ENCODE data around the gene MCL1.

Gene MCL1

DNA sequence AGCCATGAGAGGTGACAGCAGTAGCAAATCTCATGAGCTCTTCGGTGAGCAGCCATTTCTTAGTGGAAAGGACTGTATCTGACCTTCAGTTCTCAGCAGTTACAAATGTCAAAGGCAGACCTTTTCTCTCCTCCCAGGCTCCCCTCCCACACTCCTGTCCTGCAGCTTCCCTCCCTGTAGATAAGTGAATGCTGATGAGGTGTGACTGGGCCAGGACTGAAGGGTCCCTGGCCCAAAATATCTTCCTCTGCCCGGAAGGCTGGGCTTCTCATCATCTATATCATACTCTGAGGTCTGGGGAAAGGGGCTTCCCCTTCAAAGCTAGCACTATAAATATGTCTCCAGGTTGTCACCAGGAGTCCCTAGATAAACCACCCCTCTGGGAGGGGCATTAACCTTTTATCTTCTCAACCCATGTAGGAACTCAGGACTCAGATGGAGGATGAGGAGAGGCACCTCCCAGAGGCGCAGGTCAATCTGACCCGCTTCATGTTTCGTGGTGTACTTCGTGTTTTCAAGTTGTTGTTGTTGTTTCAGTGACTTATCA lies 33.9 kb downstream of the MCL1 start:
- Histone ChIP-seq H3K4me1 (ENCODE audit: control insufficient read depth, insufficient read depth, low read length) (peaks cover 2% of the 10 kb centered on the region; the same call in 1 of the 2 replicates), H3K4me3 (ENCODE audit: low read depth, low read length) (no peak overlapping the region), H3K36me3 (ENCODE audit: control insufficient read depth, insufficient read depth, low read length) (no peaks in the 10 kb centered on the region), H3K27ac (ENCODE audit: low read depth, low read length) (no peak overlapping the region), H3K9ac (ENCODE audit: low read depth, low read length) (no peak overlapping the region), H3K27me3 (ENCODE audit: control insufficient read depth, insufficient read depth, low read length) (peaks cover 15% of the 10 kb centered on the region), H3K9me3 (ENCODE audit: control insufficient read depth, insufficient read depth, low read length) (no peaks in the 10 kb centered on the region)

DNA sequence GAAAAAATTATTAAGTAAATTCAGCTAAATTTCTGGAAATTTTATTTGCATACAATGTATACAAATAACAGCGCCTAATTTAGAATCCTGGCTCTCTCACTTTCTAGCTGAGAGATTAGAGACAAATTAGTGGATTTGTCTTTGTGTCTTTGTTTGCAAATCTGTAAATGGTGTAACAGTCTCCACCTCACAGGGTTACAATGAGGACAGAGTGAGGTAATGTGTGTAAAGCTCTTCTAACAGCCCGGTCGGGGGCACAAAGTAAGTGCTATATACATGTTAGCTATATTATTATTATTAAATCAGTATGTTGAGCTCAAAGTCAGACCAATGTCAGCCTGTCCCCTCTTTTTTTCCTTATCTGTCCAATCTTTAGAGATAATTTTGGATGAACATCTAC lies 35.2 kb downstream of the MCL1 start:
- no peak overlapping the region for H3K4me3 ChIP-seq (ENCODE audit: low read depth, low read length)
- no peak overlapping the region for H3K27ac ChIP-seq (ENCODE audit: low read depth, low read length)
- H3K4me1 ChIP-seq (ENCODE audit: control insufficient read depth, insufficient read depth, low read length), result peaks cover 2% of the 10 kb centered on the region; the same call in 1 of the 2 replicates
- H3K27me3 ChIP-seq (ENCODE audit: control insufficient read depth, insufficient read depth, low read length), result peaks cover 7% of the 10 kb centered on the region
- no peaks in the 10 kb centered on the region for H3K36me3 ChIP-seq (ENCODE audit: control insufficient read depth, insufficient read depth, low read length)
- H3K9me3 ChIP-seq (ENCODE audit: control insufficient read depth, insufficient read depth, low read length), result no peaks in the 10 kb centered on the region
- H3K9ac ChIP-seq (ENCODE audit: low read depth, low read length), result no peak overlapping the region

DNA sequence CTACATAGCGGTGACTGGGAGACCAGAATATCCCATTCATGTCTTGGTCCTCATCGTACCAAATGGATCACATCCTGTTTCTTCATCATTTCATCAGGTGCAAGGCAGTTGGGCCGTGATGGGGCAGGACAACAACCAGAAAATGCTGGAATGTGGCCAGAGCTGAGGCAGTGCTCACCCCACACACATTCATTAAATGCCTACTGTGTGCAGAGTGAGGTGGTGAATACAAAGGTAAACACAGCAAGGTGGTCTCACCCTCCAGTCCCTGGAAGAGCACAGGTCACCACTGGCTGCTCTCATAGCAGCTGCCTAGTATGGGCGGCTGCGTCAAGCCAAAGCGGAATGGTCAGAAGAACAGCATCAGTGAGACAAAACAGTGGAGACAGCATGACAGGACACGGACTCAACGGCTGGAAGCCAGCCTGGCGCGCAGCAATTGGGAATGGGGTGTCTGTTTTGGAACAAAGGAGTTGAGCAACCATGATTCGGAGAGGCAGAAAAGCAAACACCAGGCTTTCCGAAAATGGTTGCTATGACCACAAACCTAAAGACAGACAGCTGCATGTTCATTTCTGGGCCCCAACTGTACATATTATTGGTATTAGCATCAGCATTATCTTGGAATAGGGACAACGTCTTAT lies 35.8 kb downstream of the MCL1 start:
- H3K4me3 ChIP-seq (ENCODE audit: low read depth, low read length), result no peak overlapping the region
- H3K27ac ChIP-seq (ENCODE audit: low read depth, low read length), result no peak overlapping the region
- H3K27me3 ChIP-seq (ENCODE audit: control insufficient read depth, insufficient read depth, low read length), result peaks cover 4% of the 10 kb centered on the region
- H3K9me3 ChIP-seq (ENCODE audit: control insufficient read depth, insufficient read depth, low read length), result no peaks in the 10 kb centered on the region
- no peaks in the 10 kb centered on the region for H3K36me3 ChIP-seq (ENCODE audit: control insufficient read depth, insufficient read depth, low read length)
- peaks cover 2% of the 10 kb centered on the region; the same call in 1 of the 2 replicates for H3K4me1 ChIP-seq (ENCODE audit: control insufficient read depth, insufficient read depth, low read length)
- H3K9ac ChIP-seq (ENCODE audit: low read depth, low read length), result no peak overlapping the region

DNA sequence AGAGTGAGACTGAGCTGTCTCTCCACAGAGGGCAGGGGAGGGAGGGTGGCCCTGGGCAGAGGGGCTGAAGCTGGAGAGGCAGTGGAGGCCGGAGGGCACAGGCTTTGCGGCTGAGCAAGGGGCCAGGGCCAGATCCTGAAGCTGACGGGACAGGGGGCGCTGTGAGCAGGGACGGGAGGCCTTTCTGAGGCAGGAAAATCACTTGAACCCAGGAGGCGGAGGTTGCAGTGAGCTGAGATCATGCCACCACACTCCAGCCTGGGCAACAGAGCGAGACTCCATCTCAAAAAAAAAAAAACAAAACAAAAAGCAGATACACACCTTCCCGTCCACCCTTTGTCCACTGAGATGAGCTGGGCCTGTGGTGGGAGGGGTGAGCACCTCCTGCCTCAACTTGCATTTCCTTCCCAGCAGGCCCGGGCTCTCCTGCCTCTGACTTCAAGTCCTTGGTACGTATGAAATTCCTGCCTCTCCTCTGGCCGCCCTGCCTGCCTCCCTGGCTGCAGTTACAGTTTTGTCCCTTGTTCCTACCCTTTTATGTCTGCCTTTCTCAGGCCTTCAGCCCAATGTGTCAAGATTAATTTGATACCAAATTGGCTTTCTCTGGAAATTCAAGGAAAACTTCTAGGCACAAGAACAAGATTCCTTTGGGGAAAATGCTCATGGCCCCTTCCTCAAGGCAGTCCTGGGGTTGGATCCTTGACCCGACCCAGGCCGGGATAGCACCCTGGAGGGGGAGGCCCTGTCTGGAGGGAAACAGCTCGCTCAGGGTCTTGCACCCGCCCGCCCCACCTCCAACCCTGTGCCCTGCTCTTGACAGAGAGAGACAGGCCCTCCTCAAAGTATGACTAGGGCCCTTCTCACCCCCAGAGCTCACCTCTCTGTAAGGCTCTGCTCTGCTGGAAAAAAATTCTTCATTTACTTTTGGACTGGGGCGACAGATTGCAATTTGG lies 41.4 kb downstream of the MCL1 start:
- peak overlapping the region; percentile 89 for H3K27ac ChIP-seq (ENCODE audit: low read depth, low read length)
- no peaks in the 10 kb centered on the region for H3K27me3 ChIP-seq (ENCODE audit: control insufficient read depth, insufficient read depth, low read length)
- H3K4me1 ChIP-seq (ENCODE audit: control insufficient read depth, insufficient read depth, low read length), result peaks cover 10% of the 10 kb centered on the region; the same call in 1 of the 2 replicates
- H3K9ac ChIP-seq (ENCODE audit: low read depth, low read length), result no peak overlapping the region
- no peak overlapping the region for H3K4me3 ChIP-seq (ENCODE audit: low read depth, low read length)
- no peaks in the 10 kb centered on the region for H3K9me3 ChIP-seq (ENCODE audit: control insufficient read depth, insufficient read depth, low read length)
- H3K36me3 ChIP-seq (ENCODE audit: control insufficient read depth, insufficient read depth, low read length), result no peaks in the 10 kb centered on the region

DNA sequence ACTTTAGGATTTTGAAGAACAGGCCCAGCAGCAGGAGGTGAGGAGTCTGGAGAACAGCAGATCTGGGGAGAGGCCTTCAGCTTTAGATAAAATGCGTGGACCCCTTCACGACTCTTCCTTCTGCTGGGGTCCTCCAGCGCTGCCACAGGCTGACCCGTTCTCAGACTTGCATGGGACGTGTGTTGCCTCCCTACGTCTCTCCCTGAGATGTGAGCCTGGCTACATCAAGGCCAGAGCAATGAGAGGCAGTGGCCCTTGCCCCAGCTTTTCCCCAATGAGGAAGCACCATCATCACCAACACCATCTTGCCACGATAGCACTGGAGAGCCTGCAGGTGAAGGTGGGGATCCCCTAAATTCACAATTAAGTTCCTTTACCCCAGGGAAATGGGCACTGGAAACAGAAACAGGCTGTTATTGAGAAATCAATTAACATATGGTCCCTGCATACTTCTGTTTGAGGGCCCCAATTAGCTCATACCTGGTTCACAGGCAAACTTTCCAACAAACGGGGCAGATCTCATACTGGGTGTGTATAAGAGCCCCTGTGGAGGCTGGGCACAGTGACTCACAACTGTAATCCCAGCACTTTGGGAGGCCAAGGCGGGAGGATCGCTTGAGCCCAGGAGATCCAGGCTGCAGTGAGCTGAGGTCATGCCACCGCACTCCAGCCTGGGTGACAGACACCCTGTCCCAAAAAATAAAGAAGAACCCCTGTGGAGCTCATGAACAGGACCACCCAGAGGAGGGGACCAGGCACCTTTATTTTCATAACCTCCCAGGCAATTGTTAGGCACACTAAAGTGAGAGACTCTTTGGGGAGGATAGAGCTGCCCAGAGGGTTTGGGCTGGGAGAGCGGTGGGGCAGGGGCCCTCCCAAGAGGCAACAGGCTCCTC lies 42.3 kb downstream of the MCL1 start:
- H3K27ac ChIP-seq (ENCODE audit: low read depth, low read length), result peak overlapping the region; percentile 46
- H3K36me3 ChIP-seq (ENCODE audit: control insufficient read depth, insufficient read depth, low read length), result no peaks in the 10 kb centered on the region
- H3K4me1 ChIP-seq (ENCODE audit: control insufficient read depth, insufficient read depth, low read length), result peaks cover 10% of the 10 kb centered on the region; the same call in 1 of the 2 replicates
- no peaks in the 10 kb centered on the region for H3K9me3 ChIP-seq (ENCODE audit: control insufficient read depth, insufficient read depth, low read length)
- H3K9ac ChIP-seq (ENCODE audit: low read depth, low read length), result no peak overlapping the region
- no peak overlapping the region for H3K4me3 ChIP-seq (ENCODE audit: low read depth, low read length)
- no peaks in the 10 kb centered on the region for H3K27me3 ChIP-seq (ENCODE audit: control insufficient read depth, insufficient read depth, low read length)

DNA sequence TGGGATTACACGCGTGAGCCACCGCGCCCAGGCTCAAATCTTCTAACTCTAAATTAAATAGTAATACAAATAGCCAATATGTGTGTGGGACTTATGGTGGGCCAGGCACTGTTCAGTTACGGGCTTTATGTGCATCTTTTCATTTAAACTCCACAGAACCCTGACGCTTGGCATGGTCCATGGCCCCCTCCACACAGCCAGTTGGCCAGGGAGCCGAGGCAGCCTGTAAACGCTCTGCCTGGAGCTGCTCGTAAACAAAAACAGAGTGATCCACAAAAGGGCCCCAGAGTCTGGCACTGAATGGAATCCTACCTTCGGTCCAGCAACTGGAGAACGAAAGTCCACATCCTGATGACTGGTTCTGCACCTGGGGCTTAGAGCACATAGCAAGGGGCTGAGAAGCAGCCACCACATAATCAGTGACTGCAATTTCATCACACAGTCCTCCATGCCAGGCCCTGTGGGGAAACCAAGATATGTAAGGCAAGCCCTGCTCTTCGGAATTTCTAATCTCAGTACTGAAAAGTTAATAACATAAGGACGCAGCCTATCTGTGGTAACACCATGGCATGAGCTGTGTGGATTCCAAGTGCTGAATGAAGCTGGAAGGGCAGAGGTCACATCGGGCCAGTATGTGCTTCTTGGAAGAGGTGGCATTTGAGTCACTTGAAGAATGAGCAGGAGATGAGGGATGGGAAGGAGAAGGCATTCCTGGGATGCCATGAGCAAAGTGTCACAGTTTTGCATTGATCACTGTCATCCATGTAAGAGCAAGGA lies 43.7 kb downstream of the MCL1 start:
- H3K4me1 ChIP-seq (ENCODE audit: control insufficient read depth, insufficient read depth, low read length), result peaks cover 10% of the 10 kb centered on the region; the same call in 1 of the 2 replicates
- H3K9me3 ChIP-seq (ENCODE audit: control insufficient read depth, insufficient read depth, low read length), result no peaks in the 10 kb centered on the region
- H3K27me3 ChIP-seq (ENCODE audit: control insufficient read depth, insufficient read depth, low read length), result no peaks in the 10 kb centered on the region
- H3K9ac ChIP-seq (ENCODE audit: low read depth, low read length), result no peak overlapping the region
- no peak overlapping the region for H3K4me3 ChIP-seq (ENCODE audit: low read depth, low read length)
- no peak overlapping the region for H3K27ac ChIP-seq (ENCODE audit: low read depth, low read length)
- H3K36me3 ChIP-seq (ENCODE audit: control insufficient read depth, insufficient read depth, low read length), result no peaks in the 10 kb centered on the region

DNA sequence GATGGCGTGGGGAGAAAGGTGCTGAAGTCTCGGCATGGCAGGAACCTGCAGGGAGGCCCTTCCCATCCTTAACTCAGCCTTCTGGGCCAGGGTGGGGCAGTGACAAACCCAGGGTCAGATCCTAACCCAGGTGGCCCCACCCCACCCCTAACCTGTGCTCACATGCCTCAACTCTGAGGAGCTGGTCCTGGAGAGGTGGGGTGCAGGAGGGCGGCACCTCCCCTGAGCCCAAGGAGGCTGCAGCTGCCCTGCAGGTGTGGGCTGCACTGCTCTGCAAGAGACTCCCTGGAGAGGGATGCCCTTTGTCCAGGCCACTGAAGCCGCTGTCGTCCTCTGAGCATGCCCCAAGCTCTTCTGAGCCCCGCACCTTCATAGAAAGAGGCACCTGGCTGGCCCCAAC lies 45.4 kb downstream of the MCL1 start:
- no peaks in the 10 kb centered on the region for H3K9me3 ChIP-seq (ENCODE audit: control insufficient read depth, insufficient read depth, low read length)
- peaks cover 10% of the 10 kb centered on the region; the same call in 1 of the 2 replicates for H3K4me1 ChIP-seq (ENCODE audit: control insufficient read depth, insufficient read depth, low read length)
- no peak overlapping the region for H3K27ac ChIP-seq (ENCODE audit: low read depth, low read length)
- no peak overlapping the region for H3K4me3 ChIP-seq (ENCODE audit: low read depth, low read length)
- no peaks in the 10 kb centered on the region for H3K36me3 ChIP-seq (ENCODE audit: control insufficient read depth, insufficient read depth, low read length)
- H3K9ac ChIP-seq (ENCODE audit: low read depth, low read length), result no peak overlapping the region
- H3K27me3 ChIP-seq (ENCODE audit: control insufficient read depth, insufficient read depth, low read length), result no peaks in the 10 kb centered on the region

DNA sequence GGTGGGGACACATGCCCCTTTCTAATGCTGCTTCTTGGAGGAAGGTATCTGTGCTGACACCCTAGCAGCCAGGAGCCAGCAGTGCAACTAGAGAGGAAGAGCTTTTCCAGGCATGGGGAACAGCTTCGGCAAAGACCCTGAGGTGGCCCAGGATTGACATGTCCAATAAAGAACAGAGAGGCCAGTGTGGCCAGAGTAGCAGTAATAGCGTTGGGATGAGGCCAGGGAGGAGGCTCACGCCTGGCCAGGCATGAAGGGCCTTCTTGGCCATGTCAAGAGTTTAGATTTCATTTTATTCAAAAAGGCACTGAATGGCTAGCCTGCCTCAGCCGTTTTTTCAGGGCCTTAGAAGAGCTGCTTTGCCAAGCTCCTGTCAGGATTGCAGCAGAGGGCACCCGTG lies 46.5 kb downstream of the MCL1 start:
- Histone ChIP-seq H3K36me3 (ENCODE audit: control insufficient read depth, insufficient read depth, low read length) (no peaks in the 10 kb centered on the region), H3K9me3 (ENCODE audit: control insufficient read depth, insufficient read depth, low read length) (no peaks in the 10 kb centered on the region), H3K4me3 (ENCODE audit: low read depth, low read length) (no peak overlapping the region), H3K27me3 (ENCODE audit: control insufficient read depth, insufficient read depth, low read length) (no peaks in the 10 kb centered on the region), H3K9ac (ENCODE audit: low read depth, low read length) (no peak overlapping the region), H3K4me1 (ENCODE audit: control insufficient read depth, insufficient read depth, low read length) (peaks cover 3% of the 10 kb centered on the region; the same call in 1 of the 2 replicates), H3K27ac (ENCODE audit: low read depth, low read length) (no peak overlapping the region)

DNA sequence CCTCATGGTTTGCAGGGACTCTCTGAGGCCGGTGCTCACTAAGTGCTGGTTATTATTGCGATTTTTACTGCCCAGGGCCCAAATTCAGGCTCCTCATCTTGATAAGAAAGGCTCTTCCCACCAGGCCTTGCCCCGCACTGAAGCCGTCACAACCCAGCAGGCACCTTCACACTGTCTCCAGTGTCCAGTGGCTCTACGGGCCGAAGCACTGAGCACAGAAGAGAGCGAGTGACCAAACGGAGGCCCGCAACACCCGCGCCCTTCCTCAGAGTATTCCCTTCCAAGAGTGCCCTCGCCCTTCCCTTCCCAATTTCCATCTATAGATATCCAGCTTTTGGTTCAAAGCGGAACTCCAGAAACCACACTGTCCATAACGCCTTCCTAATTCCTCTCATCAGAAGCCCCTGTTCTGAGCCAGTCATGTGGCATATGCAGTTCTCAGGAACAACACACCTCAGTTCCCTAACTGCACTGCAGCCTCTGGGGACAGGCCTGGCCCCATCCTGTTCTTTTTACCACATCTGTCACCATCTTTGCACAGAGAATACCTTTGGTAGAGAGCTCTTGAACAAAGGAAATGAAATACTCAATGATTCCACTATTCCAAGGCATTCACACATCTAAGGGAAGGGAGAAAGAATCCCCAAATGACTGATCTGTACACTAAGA lies 48.8 kb downstream of the MCL1 start:
- H3K27me3 ChIP-seq (ENCODE audit: control insufficient read depth, insufficient read depth, low read length), result no peaks in the 10 kb centered on the region
- no peaks in the 10 kb centered on the region for H3K9me3 ChIP-seq (ENCODE audit: control insufficient read depth, insufficient read depth, low read length)
- no peak overlapping the region for H3K4me3 ChIP-seq (ENCODE audit: low read depth, low read length)
- H3K36me3 ChIP-seq (ENCODE audit: control insufficient read depth, insufficient read depth, low read length), result no peaks in the 10 kb centered on the region
- H3K4me1 ChIP-seq (ENCODE audit: control insufficient read depth, insufficient read depth, low read length), result no peaks in the 10 kb centered on the region
- H3K27ac ChIP-seq (ENCODE audit: low read depth, low read length), result no peak overlapping the region
- no peak overlapping the region for H3K9ac ChIP-seq (ENCODE audit: low read depth, low read length)
